Central memory CD4-positive, alpha-beta T cell (primary cell): Measurements from ENCODE around the gene MAP4K1.
A peak's percentile ranks its signal among the peaks of the same experiment; 100 is the strongest.
"Not testable (repeated sequence)": the region's sequence is repeated elsewhere in the genome, so short reads cannot be mapped to it uniquely, and the experiment has no call there.

Experiments used
- DNase-seq: peaks from one replicate; pipeline ENCODE4 v3.0.0; 2022

MAP4K1 gene

GRCh38 chr19:38650911-38651584 is 33.3 kb upstream of the MAP4K1 start:
- DNase-seq: no peak

GRCh38 chr19:38650172-38650775 is 32.5 kb upstream of the MAP4K1 start:
- no peak for DNase-seq

GRCh38 chr19:38649305-38650171 is 31.8 kb upstream of the MAP4K1 start:
- no peak for DNase-seq

GRCh38 chr19:38648769-38649304 is 31.1 kb upstream of the MAP4K1 start:
- DNase-seq: no peak

GRCh38 chr19:38647966-38648768 is 30.4 kb upstream of the MAP4K1 start:
- no peak for DNase-seq

GRCh38 chr19:38647368-38647965 is 29.7 kb upstream of the MAP4K1 start, which contains the start of gene ACTN4:
Gene ACTN4 (plus strand): TSS chr19:38647649. CDS start chr19:38647746, 97 bp downstream.
- DNase-seq: peak; percentile 100

GRCh38 chr19:38644719-38645118 is 27.0 kb upstream of the MAP4K1 start:
- no peak for DNase-seq

- no peak for DNase-seq
These were observed 24.4 kb upstream of the MAP4K1 start for GRCh38 chr19:38642176-38642575.

- no peak for DNase-seq
These were observed 22.6 kb upstream of the MAP4K1 start for GRCh38 chr19:38640368-38640767.

GRCh38 chr19:38639679-38640078 is 21.9 kb upstream of the MAP4K1 start:
- DNase-seq: no peak

GRCh38 chr19:38638461-38638860 is 20.7 kb upstream of the MAP4K1 start:
- DNase-seq: no peak

- no peak for DNase-seq
These were observed 18.0 kb upstream of the MAP4K1 start for GRCh38 chr19:38635483-38636399.

- DNase-seq: peak; percentile 60
These were observed 17.2 kb upstream of the MAP4K1 start for GRCh38 chr19:38634757-38635482.

GRCh38 chr19:38632476-38633213 is 14.9 kb upstream of the MAP4K1 start:
- no peak for DNase-seq

- not testable (repeated sequence) for DNase-seq
These were observed 14.2 kb upstream of the MAP4K1 start for GRCh38 chr19:38631811-38632475.

GRCh38 chr19:38631301-38631700 is 13.5 kb upstream of the MAP4K1 start:
- DNase-seq: not testable (repeated sequence)

- no peak for DNase-seq
These were observed 11.8 kb upstream of the MAP4K1 start for GRCh38 chr19:38629568-38629967.

GRCh38 chr19:38626401-38626800 is 8.6 kb upstream of the MAP4K1 start:
- DNase-seq: no peak

- DNase-seq: no peak
These were observed 7.1 kb upstream of the MAP4K1 start for GRCh38 chr19:38624822-38625221.
